Activated CD8-positive, alpha-beta memory T cell treated with anti-CD3 and anti-CD28 coated beads, Interleukin-2, amount 50 U/mL, for 24 hours (primary cell): Measurements from ENCODE around the gene PISD.
"Not testable (repeated sequence)": the region's sequence is repeated elsewhere in the genome, so short reads cannot be mapped to it uniquely, and the experiment has no call there.

Experiments used
- DNase-seq: peaks from one replicate; pipeline ENCODE4 v3.0.0-alpha.2; 2020; ENCODE audit errors: extremely low read depth

Gene PISD

DNA sequence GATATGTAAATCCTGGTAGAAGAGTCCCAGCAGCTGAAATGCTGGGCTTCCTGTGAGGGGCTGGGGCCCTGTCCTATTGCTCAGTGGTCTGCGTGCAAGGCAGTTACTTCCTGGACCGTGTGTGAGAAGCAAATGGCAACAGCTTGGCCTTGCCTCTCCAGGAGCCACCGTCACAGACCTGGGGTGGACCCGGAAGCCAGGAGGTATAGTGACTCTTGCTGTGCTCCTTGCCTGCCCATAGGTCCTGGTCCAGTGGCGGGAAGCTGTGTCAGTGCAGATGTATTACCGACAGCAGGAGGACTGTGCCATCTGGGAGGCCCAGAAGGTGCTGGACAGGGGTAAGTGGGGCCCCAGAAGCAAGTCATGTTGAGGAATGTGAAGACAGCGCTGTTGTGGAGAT, 54.3 kb downstream of the PISD start:
- no peak for DNase-seq

DNA sequence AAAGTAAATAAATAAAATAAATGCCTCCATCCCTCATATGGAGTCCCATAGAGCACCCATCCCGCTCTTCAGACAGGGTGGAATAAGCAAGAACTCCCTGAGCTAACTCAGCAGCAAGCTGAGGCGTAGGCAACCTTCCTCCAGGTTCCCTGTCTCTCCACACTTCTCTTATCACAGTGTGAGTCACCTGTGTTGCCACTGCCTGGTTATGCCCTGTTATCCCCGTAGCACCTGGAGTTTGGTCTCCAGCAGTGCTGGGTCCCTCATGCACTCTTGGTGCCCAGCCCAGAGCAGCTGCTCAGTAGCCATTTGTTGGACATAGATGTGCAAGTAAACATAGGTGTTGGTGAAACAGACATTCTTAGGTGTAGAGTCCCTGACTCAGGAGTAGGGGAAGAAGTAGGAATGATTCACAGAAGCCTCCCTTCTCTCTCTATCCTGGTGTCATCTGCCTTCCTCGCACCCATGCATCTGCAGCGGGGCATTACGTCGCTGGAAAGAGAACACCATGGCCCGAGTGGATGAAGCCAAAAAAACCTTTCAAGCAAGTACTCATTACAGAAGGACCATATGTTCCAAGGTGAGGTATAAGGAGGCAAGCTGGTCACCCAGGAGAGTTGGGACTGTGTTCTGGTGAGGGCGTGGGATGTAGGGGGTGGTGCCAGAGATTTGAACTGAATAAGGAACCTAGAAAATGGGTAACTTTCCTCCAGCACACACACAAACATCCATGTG, 56.0 kb downstream of the PISD start:
- DNase-seq = no peak

DNA sequence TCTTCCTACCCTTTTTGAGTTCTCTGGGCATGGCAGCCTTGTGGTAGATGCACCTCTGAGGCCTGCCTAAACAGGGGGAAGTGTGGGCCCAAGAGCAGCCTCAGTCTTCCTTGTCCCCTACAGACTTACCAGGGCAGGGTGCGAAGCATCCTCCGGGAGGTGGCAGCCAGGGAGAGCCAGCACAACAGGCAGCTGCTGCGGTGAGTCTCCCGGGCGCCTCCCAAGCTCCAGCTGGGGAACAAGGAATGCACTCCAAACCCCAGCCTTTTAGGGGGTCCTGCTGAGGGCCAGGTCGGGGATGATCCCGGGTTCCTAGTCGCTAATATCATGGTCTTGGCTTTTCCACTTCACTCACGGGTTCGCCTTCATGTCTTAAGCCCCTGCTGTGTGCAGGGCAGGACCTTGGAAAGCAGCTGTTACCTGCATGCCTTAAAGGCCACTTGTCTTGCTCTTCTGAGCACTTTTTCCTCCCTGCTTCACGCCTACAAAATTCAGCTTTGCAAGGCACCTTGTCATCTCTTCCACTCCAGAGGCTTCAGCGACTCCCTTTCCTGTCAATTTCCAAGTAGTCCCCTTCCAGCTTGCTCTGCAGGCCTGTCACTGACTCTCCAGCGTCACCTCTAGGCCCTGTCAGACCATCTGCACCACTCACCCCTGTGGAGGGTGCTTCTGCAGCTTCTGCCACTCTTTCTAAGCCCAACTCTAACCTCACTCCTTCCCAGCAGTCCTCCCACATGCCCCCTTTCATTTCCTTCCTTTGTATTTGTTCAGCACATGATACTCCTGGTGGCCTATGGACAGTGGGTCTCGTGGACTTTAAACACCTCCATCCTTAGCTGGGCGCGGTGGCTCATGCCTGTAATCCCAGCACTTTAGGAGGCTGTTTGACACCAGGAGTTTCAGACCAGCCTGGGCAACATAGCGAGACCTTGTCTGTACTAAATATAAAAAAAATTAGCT, 57.0 kb downstream of the PISD start:
- no peak for DNase-seq

DNA sequence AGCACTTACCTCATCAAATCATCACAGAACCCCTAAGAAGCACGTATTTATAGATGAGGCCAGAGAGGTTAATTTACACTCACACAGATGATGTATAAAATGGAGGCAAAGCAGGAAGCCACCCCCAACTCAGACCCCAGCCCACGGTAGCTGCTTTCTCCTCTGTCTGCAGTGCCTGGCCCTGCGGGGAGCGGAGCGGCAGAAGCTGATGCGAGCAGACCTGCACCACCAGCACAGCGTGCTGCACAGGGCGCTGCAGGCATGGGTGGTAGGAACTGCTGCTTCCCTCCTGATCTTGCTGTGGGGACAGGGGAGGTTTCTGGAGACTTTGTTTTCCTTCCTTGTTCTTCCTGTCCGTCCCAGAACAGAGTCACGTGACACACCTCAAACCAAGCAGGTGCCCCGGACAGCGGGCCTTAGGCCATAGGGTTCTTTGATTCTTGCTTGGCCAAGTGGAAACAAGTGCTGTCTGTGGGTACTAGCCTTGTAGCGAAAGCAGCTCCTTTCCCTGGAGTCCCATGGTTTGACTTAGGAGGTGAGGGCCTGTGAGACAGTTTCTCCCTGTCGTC, 57.8 kb downstream of the PISD start:
- DNase-seq = no peak

DNA sequence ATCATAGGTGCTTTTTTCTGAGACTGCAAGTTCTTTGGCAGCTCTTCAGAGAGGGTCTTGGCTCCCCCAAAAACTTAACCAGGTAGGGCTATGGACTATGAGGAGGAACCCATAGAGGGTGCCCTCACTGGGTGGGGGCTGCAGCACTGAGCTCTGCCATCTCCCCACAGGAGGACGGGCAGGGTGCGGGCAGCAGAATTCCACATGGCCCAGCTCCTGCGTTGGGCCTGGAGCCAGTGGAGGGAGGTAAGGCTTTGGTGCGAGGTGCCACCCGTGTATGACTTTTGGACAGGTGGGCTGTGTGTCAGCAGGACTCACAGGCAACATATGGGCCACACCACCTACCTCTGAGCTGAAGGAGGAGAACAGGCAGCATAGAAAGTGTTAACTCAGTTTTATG, 58.4 kb downstream of the PISD start:
- no peak for DNase-seq

DNA sequence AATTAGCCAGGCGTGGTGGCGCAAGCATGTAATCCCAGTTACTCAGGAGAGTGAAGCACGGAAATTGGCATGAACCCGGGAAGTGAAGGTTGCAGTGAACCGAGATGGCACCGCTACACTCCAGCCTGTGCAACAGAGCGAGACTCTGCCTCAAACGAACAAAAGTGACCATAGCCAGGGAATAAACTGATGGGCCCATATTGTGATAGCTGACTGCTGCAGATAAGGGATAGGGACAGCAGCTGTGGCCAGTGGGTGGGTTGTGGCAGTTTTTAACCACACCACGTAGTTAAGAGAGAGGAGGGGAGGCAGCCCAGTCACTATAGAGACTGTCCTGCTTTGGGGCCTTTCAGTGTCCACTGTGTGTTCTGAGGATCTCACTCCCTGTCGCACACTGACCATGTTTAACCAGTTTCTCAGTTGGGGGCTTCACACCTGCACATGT, 58.9 kb downstream of the PISD start:
- DNase-seq = no peak

DNA sequence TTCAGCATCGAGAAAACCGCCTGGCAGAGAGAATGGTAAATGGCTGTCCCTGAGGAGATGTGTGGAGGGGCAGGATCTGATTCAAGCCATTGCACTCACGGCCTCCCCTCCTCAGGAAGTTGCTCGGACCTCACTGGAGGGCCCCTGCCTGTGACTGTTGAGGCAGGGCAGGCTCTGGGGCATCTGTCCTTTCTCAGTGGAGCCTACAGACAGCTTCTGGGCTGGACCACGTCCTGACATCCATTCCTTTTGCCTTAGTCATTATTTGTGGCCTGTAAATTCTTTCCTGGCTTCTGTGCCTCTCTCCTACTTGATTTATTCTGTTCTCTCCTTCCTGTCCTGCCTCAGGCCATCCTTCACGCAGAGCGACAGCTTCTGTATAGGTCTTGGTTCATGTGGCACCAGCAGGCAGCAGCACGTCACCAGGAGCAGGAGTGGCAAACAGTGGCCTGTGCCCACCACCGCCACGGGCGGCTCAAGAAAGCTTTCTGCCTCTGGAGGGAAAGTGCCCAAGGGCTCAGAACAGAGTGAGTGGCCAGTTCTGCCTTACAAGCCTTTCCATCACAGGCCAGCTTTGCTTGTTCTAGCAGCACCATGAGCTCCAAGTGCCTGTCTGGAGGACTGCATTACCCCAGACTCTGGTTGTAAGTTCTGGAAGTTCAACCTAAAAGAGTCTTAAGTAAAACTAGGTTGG, 59.6 kb downstream of the PISD start:
- DNase-seq = no peak

DNA sequence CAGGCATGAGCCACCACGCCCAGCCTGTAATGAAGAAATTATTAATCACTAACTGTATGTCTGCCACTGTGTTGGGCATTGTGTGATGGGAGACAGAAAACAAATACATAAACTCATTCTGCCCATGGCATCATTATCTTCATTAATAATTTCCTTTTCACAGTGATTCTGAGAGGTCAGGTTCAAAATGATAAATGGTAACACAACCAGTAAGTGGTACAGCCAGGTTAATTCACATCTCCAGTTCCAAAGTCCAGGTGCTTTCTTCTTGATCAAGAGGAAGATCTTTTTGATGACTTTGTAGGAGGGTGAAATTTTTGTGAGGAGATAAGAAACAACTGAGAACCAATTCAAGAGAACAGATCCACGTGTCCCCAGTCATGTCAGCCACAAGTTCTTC, 66.7 kb downstream of the PISD start:
- no peak for DNase-seq

DNA sequence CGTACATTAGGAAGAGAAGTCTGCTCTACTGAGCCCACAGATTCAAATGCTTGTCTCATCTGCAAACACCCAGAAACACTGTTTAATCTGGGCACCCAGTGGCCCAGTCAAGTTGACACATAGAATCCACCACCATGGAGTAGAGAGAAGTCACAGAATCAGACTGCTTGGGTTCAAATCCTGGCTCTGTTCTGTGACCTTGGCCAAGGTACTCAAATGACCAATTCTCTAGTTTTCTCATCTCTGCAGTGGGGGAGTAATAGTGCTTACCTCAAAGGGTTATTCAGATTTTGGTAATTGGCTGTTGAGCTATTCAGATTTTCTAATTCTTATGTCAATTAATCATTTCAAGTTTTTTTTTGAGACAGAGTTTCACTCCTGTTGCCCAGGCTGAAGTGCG, 71.9 kb downstream of the PISD start:
- not testable (repeated sequence) for DNase-seq

DNA sequence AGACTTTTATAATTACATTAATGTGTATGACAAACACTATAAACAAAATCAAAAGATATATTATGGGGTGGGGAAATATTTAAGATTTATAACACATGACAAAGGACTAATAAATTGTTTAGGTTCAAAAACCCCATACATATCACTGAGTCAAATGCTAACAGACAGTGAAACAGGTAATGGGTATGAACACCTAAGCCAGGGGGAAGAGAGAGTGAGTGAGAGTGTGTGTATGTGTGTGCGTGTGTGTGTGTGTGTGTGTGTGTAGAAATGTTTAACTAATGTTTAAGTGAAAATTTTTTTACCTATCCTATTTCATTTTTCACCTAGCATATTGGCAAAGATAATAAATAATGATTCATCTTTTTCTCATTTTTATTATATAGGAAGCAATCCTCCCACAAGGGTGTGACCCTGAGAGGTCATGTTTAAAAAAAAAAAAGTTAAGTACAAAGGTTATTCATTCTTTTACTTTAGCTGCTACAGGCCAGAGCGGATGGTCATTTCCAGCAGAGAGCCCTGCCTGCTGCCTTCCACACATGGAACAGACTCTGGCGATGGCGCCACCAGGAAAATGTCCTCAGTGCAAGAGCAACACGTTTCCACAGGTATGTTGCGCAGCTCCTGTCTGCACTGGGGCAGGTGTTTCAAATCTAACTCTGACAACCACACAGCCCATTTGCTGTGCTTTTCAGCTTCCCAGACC, 72.9 kb downstream of the PISD start:
- no peak for DNase-seq

DNA sequence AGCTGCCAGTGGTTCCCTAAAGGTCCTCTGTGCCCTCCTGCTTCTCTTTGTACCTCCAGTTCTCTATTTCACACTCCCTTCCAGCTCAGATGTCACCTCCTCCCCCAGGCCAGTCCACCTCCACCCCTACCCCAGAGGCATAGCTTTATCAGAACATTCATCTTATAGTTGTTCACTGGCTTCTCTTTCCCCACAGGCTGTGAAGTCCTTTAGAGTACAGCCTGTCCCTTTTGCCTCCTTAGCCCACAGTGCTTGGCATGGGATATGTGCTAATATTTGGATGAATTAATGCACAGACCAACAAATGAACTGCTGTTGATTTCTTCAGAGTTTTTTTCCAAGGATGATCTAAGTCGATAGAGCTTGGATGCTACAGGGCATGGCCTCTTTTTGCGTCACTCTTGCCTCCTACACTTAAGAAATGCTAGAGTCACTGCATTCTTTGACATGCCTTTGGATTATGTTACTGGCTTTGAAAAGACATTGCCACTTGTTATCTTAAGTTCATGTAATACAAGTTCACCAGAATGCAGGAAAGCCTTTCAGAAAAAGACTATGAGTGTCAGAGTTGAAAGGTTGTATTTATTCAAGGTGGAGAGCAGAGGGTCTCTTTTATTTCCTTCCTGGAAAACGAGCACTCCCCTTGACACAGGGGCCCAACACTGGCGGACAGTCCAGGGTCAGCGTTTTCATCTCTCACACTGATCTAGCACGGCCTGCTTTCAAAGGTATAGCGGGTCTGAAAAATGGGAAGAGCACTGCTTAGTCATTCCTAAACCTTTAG, 75.7 kb downstream of the PISD start:
- DNase-seq = no peak

DNA sequence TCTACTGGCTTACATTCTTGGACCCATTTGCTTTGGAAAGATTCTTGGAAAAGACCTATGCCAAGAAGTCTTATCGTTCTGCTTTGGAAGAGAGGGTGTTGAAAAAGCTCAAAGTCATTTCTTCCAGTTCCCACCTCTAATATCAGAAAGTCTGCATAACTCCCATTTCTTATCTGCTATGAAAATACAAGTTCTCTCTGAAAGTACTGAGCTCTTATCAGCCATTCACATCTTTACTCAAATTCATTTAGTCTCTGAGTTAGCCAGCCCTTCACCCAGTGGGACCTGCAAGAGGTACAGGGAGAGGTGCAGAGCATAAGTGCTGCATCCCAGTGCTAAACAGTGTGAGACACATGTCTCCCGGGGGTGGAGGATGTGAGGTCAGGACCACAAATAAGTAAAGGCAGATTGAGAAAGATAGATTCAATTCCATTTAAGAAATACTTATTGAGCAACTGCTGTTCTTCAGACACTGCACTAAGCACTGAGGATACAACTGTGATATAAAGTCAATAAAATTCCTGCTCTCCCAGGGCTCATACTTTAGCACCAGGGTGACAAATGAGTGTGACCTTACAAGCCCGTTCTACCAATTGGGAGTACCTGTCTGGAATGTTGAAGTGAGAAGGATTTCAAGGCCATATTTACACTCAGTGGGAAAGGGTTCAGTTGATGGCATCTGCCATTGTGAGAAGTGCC, 76.7 kb downstream of the PISD start:
- no peak for DNase-seq

DNA sequence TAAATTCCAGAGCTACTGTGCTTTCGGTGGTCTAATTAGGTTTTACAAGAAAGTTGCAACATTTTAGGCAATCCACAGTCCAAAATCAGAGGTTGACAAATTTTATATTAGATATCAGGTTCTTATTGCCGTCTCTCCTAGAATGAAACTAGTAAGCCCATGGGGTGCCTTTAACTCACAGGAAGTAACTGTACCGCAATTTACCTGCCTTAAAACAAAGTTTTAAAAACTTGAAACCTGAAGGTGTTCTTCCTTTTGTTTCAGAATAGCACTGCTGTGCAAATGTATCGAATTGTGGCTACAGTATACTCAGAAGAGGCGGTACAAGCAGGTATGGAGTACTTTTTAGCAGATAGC, 77.2 kb downstream of the PISD start:
- no peak for DNase-seq

DNA sequence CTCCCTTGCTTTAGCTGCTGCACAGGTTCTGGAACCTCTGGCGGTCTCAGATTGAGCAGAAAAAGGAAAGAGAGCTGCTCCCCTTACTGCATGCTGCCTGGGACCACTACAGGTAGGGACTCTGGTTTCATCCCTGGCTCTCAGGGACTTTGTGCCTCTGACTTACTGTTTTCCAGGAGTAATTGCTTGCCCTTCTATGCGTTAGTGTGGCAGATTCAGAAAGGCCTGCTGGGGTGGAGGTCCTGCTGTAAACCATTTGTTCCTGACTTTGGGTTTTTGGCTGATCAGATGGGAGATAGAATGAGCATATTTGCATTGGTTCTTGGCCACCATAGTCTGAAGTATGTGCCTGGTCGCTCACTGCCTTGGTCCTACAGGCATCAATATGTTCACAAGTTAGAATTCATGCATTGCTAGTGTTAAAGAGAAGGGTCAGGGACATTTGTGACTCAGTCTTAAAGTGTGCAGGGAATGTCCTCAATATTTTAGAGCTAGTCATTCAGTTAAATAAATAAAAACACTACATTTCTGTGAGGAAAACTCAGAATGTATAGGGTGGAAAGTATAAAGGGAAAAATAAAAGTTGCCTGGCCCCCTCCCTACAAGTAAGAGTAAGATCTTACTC, 78.0 kb downstream of the PISD start:
- no peak for DNase-seq

DNA sequence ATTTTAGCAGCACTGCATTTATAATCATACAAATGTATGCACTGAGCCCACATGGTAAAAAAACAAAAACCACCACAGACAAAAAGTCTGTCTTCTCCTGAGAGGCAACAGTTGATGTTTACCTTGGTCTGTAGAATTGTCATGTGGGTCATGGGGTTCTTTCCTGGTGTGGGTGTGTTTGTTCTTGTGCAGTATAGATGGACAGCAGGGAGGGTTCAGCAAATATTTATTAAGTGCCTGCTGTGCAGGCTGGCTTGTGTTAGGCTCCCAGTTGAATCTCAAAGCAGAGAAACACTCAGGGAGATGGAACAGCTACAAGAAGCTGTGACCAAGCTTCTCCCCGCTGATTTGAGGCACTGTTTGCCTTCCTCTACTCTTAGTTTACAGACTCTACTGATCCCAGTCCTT, 82.2 kb downstream of the PISD start:
- DNase-seq = no peak

DNA sequence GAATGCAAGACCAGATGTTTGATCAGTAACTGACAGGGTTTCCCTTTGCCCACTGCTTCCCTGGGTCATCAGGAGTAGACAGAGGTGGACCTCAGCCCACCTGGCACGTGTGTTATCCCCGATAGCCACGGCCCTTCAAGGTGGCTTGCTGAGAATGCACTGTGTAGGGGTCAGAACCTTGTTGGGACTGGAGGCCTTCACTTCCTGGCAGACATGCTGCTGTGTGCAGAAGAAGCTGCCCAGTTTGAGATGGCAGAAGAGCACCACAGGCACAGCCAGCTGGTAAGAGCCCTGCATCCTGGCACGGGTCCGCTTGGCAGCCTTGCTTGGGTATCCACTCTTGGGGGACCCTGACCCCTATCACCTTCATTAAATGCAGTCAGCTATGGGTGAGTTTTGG, 83.8 kb downstream of the PISD start:
- no peak for DNase-seq

DNA sequence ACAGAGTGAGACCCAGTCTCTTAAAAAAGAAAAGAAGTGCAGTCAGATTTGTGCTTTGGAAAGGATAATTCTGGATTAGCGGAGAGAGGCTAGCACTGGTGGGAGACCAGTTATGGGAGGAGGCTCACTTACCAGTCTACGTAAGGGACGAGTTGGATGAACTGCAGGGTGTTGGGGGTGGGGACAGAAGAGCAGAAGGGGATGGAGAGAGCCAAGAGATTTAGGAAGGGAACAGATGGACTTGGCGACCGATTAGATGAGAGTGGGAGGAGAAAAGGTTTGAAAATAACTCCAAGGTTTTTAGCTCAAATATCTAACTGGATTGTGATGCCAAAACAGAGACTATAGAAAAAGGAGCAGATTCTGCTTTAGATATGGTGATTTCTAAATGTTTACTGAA, 84.3 kb downstream of the PISD start:
- no peak for DNase-seq

DNA sequence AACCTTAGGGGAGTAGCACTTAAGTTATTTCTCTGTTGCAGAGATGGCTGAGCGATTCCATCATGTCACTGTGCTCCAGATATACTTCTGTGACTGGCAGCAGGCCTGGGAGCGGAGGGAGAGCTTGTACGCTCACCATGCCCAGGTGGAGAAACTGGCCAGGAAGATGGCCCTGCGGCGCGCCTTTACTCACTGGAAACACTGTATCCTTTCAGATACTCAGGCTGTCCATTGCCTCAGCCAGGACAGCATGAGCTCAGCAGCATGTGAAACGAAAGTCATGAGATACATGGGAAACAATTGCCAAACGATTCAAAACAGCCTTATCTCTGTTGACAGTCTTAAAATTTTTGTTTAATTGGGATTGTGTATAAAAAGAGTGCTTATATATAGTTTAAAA, 86.8 kb downstream of the PISD start:
- no peak for DNase-seq

DNA sequence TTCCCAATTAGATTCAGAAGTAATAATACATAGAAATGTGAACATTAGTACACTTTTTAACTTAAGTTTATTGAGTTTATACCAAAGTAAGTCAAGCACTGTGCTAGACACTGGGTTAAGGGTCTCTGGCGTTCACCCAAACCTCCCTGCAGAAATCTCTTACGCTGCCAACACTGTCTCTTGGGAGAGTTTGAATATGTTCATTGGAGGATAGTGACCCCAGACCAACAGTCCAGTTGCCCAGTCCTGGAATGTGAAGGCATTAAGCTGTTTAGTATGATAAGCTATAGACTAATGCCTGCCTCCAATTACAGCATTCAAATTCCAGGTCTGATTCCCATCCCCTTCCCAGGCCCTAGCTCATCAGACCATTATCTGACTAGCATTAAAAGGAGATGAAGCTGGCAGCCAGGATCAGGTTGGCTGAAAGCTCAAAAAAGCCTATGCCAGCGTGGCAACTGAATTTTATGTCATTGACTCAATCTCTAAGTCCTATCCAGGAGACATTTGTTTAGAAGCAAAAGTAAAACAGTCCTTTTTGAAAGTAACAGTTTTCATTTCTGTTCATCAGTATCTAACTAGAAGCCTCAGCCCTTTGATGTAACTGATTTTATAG, 87.9 kb downstream of the PISD start:
- DNase-seq = no peak
